K562 (cell line): ENCODE results near the gene PMVK. TPM values are rescaled to one million over a fixed set of nuclear protein-coding genes. Genes with fewer than 3 reads are reported as not detected.
A peak's percentile ranks its signal among the peaks of the same experiment; 100 is the strongest.

ENCODE experiments used
- GABPB2 ChIP-seq: fragments of 250-450 bp; sonication (Bioruptor Pico); conservative IDR thresholded peaks from 2 replicates; pipeline ENCODE4 v1.5.1; 2021; ENCODE audit warnings: mild to moderate bottlenecking
- MEIS2 ChIP-seq: fragments of 450-650 bp; IDR thresholded peaks from 2 replicates; pipeline ENCODE4 v1.6.1; 2014; ENCODE audit warnings: mild to moderate bottlenecking; ENCODE audit not compliant: partially characterized antibody
- NR2C2 ChIP-seq, 2 experiments: fragments of 200-800 bp in 1 of 2; sonication (Bioruptor generic) in 1 of 2; sonication (generic) in 1 of 2; formaldehyde crosslinking in 1 of 2; IDR thresholded peaks; 2 replicates each; pipeline versions ENCODE4 v1.6.1 to v1.8.0; 2016 to 2022; ENCODE audit warnings: mild to moderate bottlenecking in 1 of 2, missing compliant biosample characterization in 1 of 2, missing genetic modification characterization in 1 of 2, missing genetic modification reagents in 1 of 2
- STAT6 ChIP-seq: sonication (generic); formaldehyde crosslinking; IDR thresholded peaks from 2 replicates; pipeline ENCODE4 v1.8.1; 2023; ENCODE audit warnings: mild to moderate bottlenecking, missing genetic modification reagents
- ZNF133 ChIP-seq: fragments of 250-450 bp; sonication (Bioruptor Pico); IDR thresholded peaks from 2 replicates; pipeline ENCODE4 v1.4.0; 2020; ENCODE audit warnings: mild to moderate bottlenecking
- ZNF592 ChIP-seq: fragments of 450-650 bp; IDR thresholded peaks from 2 replicates; pipeline ENCODE4 v1.6.1; 2017; ENCODE audit warnings: antibody characterized with exemption, mild to moderate bottlenecking
- polyA plus RNA-seq, 8 experiments: library from polyadenylated mRNA; depleted of rRNA in 4 of 8; stranded (reverse) in 5 of 8; unstranded in 3 of 8; fragments of >200 nt; fragmentation: Nextera tagmentation in 2 of 8; fragmentation: Illumina TruSeq in 1 of 8; extraction: Ambion mirVana in 2 of 8; extraction: Trizol in 1 of 8; gene quantifications; 2 replicates each; pipeline versions ENCODE4 v1.2.1 to v1.2.3, GENCODE V29; 2011 to 2014; ENCODE audit warnings: inconsistent platforms in 1 of 8, missing spikeins in 1 of 8
- total RNA-seq, 7 experiments: library from RNA; depleted of rRNA in 6 of 7; stranded (reverse); fragments of >200 nt in 6 of 7; fragmentation: Illumina TruSeq in 2 of 7; extraction: Trizol in 2 of 7; gene quantifications; 2 replicates each; pipeline versions ENCODE4 v1.2.1 to v1.2.3, GENCODE V29; 2011 to 2021; ENCODE audit warnings: low replicate concordance in 1 of 7
- TF ChIP-seq, protein P1 (sequence below), 2 experiments: fragments of 450-650 bp; IDR thresholded peaks; 2 replicates each; pipeline ENCODE4 v1.6.1; 2016; ENCODE audit warnings: mild to moderate bottlenecking in 2 of 2, borderline replicate concordance in 1 of 2, low read depth in 1 of 2, moderate library complexity in 1 of 2
- TF ChIP-seq, protein P2 (sequence below), 2 experiments: fragments of 450-650 bp; IDR thresholded peaks; 2 replicates each; pipeline ENCODE4 v1.6.1; 2016

PMVK gene
- total and polyA plus RNA-seq, 9 of the 15 experiments (the other 6 are each of a cell fraction or from before 2014, with no cell fraction given) = 1.1 to 15.3 (median 6.3) TPM

GRCh38 chr1:154972517-154973343, 36.2 kb upstream of the PMVK start (continued):
- TF ChIP-seq, protein P1, sequence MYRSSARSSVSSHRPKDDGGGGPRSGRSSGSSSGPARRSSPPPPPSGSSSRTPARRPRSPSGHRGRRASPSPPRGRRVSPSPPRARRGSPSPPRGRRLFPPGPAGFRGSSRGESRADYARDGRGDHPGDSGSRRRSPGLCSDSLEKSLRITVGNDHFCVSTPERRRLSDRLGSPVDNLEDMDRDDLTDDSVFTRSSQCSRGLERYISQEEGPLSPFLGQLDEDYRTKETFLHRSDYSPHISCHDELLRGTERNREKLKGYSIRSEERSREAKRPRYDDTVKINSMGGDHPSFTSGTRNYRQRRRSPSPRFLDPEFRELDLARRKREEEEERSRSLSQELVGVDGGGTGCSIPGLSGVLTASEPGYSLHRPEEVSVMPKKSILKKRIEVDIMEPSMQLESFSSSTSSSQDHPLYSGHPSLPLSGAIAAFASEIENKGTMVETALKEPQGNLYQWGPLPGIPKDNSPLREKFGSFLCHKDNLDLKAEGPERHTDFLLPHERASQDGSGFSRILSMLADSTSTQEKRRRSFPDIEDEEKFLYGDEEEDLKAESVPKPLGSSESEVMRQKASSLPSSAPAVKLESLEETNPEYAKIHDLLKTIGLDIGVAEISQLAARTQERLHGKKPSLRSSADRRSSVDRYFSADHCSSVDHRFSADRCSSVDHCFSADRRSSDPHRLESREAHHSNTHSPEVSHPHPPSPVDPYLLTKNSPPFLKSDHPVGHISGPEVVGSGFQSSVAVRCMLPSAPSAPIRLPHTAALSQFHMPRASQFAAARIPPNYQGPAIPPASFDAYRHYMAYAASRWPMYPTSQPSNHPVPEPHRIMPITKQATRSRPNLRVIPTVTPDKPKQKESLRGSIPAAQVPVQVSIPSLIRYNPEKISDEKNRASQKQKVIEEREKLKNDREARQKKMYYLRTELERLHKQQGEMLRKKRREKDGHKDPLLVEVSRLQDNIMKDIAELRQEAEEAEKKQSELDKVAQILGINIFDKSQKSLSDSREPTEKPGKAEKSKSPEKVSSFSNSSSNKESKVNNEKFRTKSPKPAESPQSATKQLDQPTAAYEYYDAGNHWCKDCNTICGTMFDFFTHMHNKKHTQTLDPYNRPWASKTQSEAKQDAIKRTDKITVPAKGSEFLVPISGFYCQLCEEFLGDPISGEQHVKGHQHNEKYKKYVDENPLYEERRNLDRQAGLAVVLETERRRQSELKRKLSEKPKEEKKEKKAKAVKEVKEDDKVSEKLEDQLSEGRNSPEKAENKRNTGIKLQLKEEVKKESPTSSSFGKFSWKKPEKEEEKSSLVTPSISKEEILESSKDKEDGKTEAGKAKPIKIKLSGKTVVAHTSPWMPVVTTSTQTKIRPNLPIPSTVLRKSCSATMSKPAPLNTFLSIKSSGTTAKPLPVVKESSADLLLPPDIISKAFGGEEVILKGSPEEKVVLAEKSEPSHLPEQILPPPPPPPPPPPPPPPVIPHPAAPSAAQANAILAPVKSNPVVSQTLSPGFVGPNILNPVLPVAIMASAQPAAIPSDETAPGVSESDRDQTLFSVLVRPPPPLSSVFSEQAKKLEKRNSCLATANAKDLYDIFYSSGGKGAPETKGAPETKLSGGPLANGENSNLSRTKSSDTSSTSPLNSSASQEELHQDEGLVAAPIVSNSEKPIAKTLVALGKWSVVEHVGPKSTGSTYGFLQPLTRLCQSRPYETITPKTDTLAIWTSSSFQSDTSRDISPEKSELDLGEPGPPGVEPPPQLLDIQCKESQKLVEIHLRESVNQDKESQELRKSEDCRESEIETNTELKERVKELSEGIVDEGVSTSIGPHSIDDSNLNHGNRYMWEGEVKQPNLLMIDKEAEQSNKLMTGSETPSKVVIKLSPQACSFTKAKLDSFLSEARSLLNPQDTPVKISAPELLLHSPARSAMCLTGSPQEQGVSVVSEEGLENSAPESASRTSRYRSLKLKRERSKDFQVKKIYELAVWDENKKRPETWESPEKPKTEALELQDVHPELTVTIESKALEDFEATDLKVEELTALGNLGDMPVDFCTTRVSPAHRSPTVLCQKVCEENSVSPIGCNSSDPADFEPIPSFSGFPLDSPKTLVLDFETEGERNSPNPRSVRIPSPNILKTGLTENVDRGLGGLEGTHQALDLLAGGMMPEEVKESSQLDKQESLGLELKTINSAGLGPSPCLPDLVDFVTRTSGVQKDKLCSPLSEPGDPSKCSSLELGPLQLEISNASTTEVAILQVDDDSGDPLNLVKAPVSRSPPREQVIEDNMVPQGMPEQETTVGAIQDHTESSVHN (IDR thresholded peaks at IDR 0.05; ENCODE audit: borderline replicate concordance in 1 of 2, low read depth in 1 of 2) = no peak
- peak; percentile 74 for TF ChIP-seq ZNF592
- no peak for TF ChIP-seq STAT6 (CRISPR knock-in tag)
- TF ChIP-seq ZNF133 (CRISPR knock-in tag) = no peak
- no peak for TF ChIP-seq GABPB2 (CRISPR knock-in tag)
- TF ChIP-seq, protein P2, sequence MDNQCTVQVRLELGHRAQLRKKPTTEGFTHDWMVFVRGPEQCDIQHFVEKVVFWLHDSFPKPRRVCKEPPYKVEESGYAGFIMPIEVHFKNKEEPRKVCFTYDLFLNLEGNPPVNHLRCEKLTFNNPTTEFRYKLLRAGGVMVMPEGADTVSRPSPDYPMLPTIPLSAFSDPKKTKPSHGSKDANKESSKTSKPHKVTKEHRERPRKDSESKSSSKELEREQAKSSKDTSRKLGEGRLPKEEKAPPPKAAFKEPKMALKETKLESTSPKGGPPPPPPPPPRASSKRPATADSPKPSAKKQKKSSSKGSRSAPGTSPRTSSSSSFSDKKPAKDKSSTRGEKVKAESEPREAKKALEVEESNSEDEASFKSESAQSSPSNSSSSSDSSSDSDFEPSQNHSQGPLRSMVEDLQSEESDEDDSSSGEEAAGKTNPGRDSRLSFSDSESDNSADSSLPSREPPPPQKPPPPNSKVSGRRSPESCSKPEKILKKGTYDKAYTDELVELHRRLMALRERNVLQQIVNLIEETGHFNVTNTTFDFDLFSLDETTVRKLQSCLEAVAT (IDR thresholded peaks at IDR 0.05) = 0 out of 4 replicates have a peak, but pooled peaks of 1 of the 2 experiments have one; percentile 34
- TF ChIP-seq NR2C2 (CRISPR knock-in tag; IDR thresholded peaks at IDR 0.05) = 0 out of 2 replicates have a peak, but pooled peaks have one; percentile 4
- no peak for TF ChIP-seq NR2C2 (tag; IDR thresholded peaks at IDR 0.05)
- TF ChIP-seq MEIS2 = no peak
